PC-3 (cell line): ENCODE measurements around the gene OSBPL7.

ENCODE experiments used
- CTCF ChIP-seq: fragments of 300-600 bp; sonication (generic); conservative IDR thresholded peaks from 2 replicates; pipeline ENCODE4 v1.5.1; 2017; ENCODE audit warnings: antibody characterized with exemption, low read depth, mild to moderate bottlenecking, low read length
- EZH2 ChIP-seq: fragments of 300-600 bp; sonication (generic); IDR thresholded peaks from one replicate; pipeline ENCODE4 v1.6.1; 2017; ENCODE audit warnings: antibody characterized with exemption, mild to moderate bottlenecking, low read length; ENCODE audit not compliant: unreplicated experiment
- EZH2phosphoT487 ChIP-seq: fragments of 300-600 bp; sonication (generic); IDR thresholded peaks from 2 replicates; pipeline ENCODE4 v1.6.1; 2018; ENCODE audit warnings: mild to moderate bottlenecking, antibody characterized with exemption, low read length, borderline replicate concordance

GRCh38 chr17:47867813-47868533 is 46.4 kb upstream of the OSBPL7 start:
- TF ChIP-seq CTCF (no peak), EZH2phosphoT487 (no peak), EZH2 (no peak)
